Measurements from ENCODE around the gene CELA2A. TPM values are rescaled to one million over a fixed set of nuclear protein-coding genes. Genes with fewer than 3 reads are reported as not detected.
"Not testable (repeated sequence)": the region's sequence is repeated elsewhere in the genome, so short reads cannot be mapped to it uniquely, and the experiment has no call there.

The CELA2A gene
- total and polyA plus RNA-seq, 8 donors, result 0.34 to 0.53 (median 0.49) TPM; not detected in 5

DNA sequence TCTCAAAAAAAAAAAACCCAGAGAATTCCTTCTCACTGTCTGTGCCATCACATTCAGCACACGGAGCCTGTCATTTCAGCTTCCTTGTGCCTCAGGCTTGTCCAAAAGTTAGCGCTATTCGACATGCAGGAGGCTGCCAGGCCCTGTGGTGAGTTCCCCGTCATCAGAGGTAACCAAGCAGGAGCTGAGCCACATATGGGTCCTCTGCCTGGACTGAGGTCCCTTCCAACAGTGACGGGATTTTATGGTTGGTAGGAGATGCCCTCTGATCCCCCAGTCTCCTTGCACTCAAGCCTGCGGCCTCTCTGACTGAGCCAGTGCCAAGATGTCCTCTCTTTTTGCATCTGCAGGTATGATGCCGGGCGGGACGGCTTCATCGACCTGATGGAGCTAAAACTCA, 31.0 kb upstream of the CELA2A start:
- Histone ChIP-seq H3K27me3 (no peaks in the 10 kb centered on the region), H3K4me1 (peaks cover 0 to 86% of the 10 kb centered on the region in 2 donors), H3K36me3 (peaks cover 0 to 75% of the 10 kb centered on the region in 2 donors), H3K4me3 (no peak overlapping the region), H3K27ac (no peak overlapping the region), H3K9me3 (no peaks in the 10 kb centered on the region)
- intact Hi-C loops (cut with DNase I), result no loop called here
- TF ChIP-seq, protein P1, sequence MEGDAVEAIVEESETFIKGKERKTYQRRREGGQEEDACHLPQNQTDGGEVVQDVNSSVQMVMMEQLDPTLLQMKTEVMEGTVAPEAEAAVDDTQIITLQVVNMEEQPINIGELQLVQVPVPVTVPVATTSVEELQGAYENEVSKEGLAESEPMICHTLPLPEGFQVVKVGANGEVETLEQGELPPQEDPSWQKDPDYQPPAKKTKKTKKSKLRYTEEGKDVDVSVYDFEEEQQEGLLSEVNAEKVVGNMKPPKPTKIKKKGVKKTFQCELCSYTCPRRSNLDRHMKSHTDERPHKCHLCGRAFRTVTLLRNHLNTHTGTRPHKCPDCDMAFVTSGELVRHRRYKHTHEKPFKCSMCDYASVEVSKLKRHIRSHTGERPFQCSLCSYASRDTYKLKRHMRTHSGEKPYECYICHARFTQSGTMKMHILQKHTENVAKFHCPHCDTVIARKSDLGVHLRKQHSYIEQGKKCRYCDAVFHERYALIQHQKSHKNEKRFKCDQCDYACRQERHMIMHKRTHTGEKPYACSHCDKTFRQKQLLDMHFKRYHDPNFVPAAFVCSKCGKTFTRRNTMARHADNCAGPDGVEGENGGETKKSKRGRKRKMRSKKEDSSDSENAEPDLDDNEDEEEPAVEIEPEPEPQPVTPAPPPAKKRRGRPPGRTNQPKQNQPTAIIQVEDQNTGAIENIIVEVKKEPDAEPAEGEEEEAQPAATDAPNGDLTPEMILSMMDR (IDR thresholded peaks at IDR 0.05), result no peak
- ATAC-seq (no peak), DNase-seq (no peak)

DNA sequence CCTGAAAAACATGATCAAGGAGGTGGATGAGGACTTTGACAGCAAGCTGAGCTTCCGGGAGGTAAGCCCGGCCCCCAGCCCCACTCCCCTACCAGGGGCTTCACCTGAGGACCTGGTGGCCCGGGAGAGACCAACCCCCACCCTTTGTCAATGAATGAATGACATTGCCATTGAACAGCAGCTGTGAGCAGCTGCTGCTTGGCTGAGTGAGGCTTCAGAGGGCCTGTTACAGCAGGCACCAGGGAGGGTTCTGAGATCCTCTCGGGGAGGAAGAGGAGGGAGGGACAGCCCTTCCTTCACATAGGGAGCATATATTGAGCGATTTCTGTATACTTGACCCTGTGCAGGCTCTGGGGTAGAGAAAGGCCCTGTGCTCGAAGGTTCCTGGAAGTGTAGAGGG, 30.6 kb upstream of the CELA2A start:
- intact Hi-C loops (cut with DNase I), result no loop called here
- peaks cover 0 to 77% of the 10 kb centered on the region in 2 donors for H3K36me3 ChIP-seq
- H3K4me3 ChIP-seq, result no peak overlapping the region
- TF ChIP-seq, protein P1 (IDR thresholded peaks at IDR 0.05), result no peak
- no peaks in the 10 kb centered on the region for H3K27me3 ChIP-seq
- H3K9me3 ChIP-seq, result no peaks in the 10 kb centered on the region
- DNase-seq (peak in 1 of 4 donors; percentile 74), ATAC-seq (no peak)
- peaks cover 0 to 83% of the 10 kb centered on the region in 2 donors for H3K4me1 ChIP-seq
- no peak overlapping the region for H3K27ac ChIP-seq

DNA sequence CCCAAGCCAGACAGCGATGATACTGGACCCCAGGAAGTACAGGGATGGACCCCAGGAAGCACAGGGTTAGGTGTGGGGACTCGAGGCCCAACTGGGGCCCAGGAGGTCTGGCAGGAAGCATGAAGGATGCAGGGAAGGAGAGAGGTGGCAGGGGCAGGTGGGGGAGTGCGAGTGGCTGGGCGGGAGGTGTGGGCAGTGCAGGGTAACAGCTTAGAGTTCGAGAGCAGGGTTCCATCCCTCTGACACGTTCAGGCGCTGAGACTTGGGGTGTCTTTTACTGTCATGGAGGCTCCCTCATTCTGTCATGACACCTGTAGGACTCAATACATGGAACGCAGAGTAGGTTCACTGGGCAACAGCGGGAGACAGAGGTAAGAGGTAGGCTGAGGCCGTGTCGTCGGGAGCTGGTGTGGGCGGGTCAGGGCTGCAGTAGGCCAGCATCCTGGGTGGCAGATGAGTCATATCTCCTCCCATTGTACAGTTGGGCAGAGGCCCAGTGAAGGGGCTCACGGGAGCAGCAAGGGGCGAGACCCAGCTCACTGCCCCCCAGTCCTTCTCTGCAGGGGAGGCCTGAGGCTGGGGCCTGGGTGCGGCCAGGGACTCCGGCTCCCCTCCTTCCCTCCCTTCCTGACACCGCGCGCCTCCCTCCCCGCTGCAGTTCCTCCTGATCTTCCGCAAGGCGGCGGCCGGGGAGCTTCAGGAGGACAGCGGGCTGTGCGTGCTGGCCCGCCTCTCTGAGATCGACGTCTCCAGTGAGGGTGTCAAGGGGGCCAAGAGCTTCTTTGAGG, 29.8 kb upstream of the CELA2A start:
- Histone ChIP-seq H3K4me3 (no peak overlapping the region), H3K4me1 (peaks cover 0 to 83% of the 10 kb centered on the region in 2 donors), H3K27me3 (no peaks in the 10 kb centered on the region), H3K27ac (no peak overlapping the region), H3K36me3 (peaks cover 0 to 80% of the 10 kb centered on the region in 2 donors), H3K9me3 (no peaks in the 10 kb centered on the region)
- ATAC-seq, result no peak
- TF ChIP-seq, protein P1 (IDR thresholded peaks at IDR 0.05), result peak in 1 of 2 donors; percentile 18
- DNase-seq, result peak in 1 of 4 donors; percentile 50
- intact Hi-C loops (cut with DNase I), result no loop called here

DNA sequence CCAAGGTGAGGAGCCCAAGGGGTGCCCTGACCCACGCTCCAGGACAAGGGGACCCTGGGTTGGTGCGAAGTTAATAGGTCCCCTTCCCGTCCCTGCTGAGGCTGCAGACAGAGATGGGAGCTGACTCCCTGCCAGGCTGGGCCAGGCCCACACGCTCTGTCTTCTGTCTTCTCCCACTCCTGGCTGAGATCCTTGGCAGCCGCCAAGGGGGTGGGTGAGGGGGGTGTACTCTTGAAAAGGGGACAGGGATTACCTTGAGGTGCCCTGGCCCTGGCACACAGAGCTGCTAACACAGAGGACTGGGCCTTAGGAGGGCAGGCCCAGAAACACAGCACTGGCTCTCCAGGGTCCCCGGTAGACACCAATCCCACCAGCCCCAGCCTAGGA, 29.3 kb upstream of the CELA2A start:
- intact Hi-C loops (cut with DNase I), result no loop called here
- Histone ChIP-seq H3K4me3 (no peak overlapping the region), H3K36me3 (peaks cover 0 to 81% of the 10 kb centered on the region in 2 donors), H3K9me3 (no peaks in the 10 kb centered on the region), H3K4me1 (peaks cover 0 to 77% of the 10 kb centered on the region in 2 donors), H3K27me3 (no peaks in the 10 kb centered on the region), H3K27ac (no peak overlapping the region)
- ATAC-seq, result no peak
- DNase-seq, result no peak
- TF ChIP-seq, protein P1 (IDR thresholded peaks at IDR 0.05), result no peak

DNA sequence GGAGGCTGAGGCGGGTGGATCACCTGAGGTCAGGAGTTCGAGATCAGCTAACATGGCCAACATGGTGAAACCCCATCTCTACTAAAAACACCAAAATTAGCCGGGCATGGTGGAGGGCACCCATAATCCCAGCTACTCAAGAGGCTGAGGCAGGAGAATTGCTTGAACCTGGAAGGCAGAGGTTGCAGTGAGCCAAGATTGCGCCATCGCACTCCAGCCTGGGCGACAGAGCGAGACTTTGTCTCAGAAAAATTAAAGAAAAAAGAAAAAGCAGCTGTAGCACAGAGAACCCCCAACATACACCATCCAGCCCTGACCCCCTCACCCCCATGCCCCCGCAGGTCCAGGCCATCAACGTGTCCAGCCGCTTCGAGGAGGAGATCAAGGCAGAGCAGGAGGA, 28.3 kb upstream of the CELA2A start:
- ATAC-seq; H3K9me3 ChIP-seq; intact Hi-C loops (cut with DNase I); H3K4me3 ChIP-seq; DNase-seq; H3K27me3 ChIP-seq; H3K27ac ChIP-seq: not testable (repeated sequence)
- Histone ChIP-seq H3K36me3 (peaks cover 0 to 81% of the 10 kb centered on the region in 2 donors), H3K4me1 (peaks cover 0 to 68% of the 10 kb centered on the region in 2 donors)

Data from left lung (tissue), 10 donors.